H9 (cell line): ENCODE measurements around the gene GNA12. TPM values are rescaled to one million over a fixed set of nuclear protein-coding genes. Genes with fewer than 3 reads are reported as not detected.

Experiments
- DNase-seq: peaks from one replicate; pipeline ENCODE4 v3.0.0-alpha.2; 2017
- H2AFZ ChIP-seq: one replicate; pipeline ENCODE4 v1.6.1; 2013; ENCODE audit warnings: mild to moderate bottlenecking, low read length, control low read depth, moderate library complexity
- H2AK5ac ChIP-seq: 2 replicates; pipeline ENCODE4 v1.6.1; 2013; ENCODE audit warnings: low read length, control low read depth, mixed read lengths; ENCODE audit not compliant: insufficient read length
- H2BK120ac ChIP-seq: one replicate; pipeline ENCODE4 v1.6.1; 2013; ENCODE audit warnings: low read depth, mild to moderate bottlenecking, low read length, control low read depth, inconsistent platforms; ENCODE audit not compliant: poor library complexity, severe bottlenecking
- H2BK12ac ChIP-seq: 2 replicates; pipeline ENCODE4 v1.6.1; 2013; ENCODE audit warnings: low read length, control low read depth, mixed read lengths, low read depth; ENCODE audit not compliant: insufficient read length
- H2BK15ac ChIP-seq: 2 replicates; pipeline ENCODE4 v1.6.1; 2013; ENCODE audit warnings: low read depth, low read length, control low read depth
- H2BK20ac ChIP-seq: one replicate; pipeline ENCODE4 v1.6.1; 2013; ENCODE audit warnings: low read depth, mild to moderate bottlenecking, low read length, control low read depth, inconsistent platforms; ENCODE audit not compliant: poor library complexity, severe bottlenecking
- H2BK5ac ChIP-seq: 2 replicates; pipeline ENCODE4 v1.6.1; 2013; ENCODE audit warnings: low read length, control low read depth, mixed read lengths; ENCODE audit not compliant: insufficient read length
- H3K14ac ChIP-seq: 2 replicates; pipeline ENCODE4 v1.6.1; 2013; ENCODE audit warnings: low read length, control low read depth; ENCODE audit not compliant: insufficient read depth
- H3K18ac ChIP-seq: 2 replicates; pipeline ENCODE4 v1.6.1; 2013; ENCODE audit warnings: low read depth, mild to moderate bottlenecking, mixed read lengths, low read length, control low read depth; ENCODE audit not compliant: insufficient read length
- H3K23ac ChIP-seq: 2 replicates; pipeline ENCODE4 v1.6.1; 2013; ENCODE audit warnings: low read length, control low read depth, mixed read lengths, low read depth; ENCODE audit not compliant: insufficient read length
- H3K23me2 ChIP-seq: 2 replicates; pipeline ENCODE4 v1.6.1; 2013; ENCODE audit warnings: low read depth, mild to moderate bottlenecking, mixed read lengths, low read length, control low read depth; ENCODE audit not compliant: insufficient read length, poor library complexity, severe bottlenecking
- H3K27ac ChIP-seq: 2 replicates; pipeline ENCODE4 v1.5.1; 2013; ENCODE audit warnings: low read length, control low read depth, mixed read lengths, low read depth; ENCODE audit not compliant: insufficient read length
- H3K27me3 ChIP-seq: 2 replicates; pipeline ENCODE4 v1.6.1; 2013; ENCODE audit warnings: low read length, control low read depth, inconsistent platforms; ENCODE audit not compliant: insufficient read depth
- H3K4ac ChIP-seq: 2 replicates; pipeline ENCODE4 v1.6.1; 2013; ENCODE audit warnings: low read depth, mild to moderate bottlenecking, control low read depth, inconsistent platforms, low read length, moderate library complexity
- H3K4me1 ChIP-seq: 2 replicates; pipeline ENCODE4 v1.6.1; 2013; ENCODE audit warnings: low read length, control low read depth, inconsistent platforms; ENCODE audit not compliant: insufficient read depth
- H3K4me2 ChIP-seq: 2 replicates; pipeline ENCODE4 v1.6.1; 2013; ENCODE audit warnings: low read length, control low read depth, mixed read lengths; ENCODE audit not compliant: insufficient read length, insufficient read depth
- H3K56ac ChIP-seq: 2 replicates; pipeline ENCODE4 v1.6.1; 2013; ENCODE audit warnings: low read depth, mild to moderate bottlenecking, mixed read lengths, low read length, control low read depth; ENCODE audit not compliant: insufficient read length
- H3K79me1 ChIP-seq: 2 replicates; pipeline ENCODE4 v1.6.1; 2013; ENCODE audit warnings: low read depth, mild to moderate bottlenecking, moderate library complexity, low read length, control low read depth, inconsistent platforms; ENCODE audit not compliant: insufficient read depth, poor library complexity, severe bottlenecking
- H3K79me2 ChIP-seq: 2 replicates; pipeline ENCODE4 v1.6.1; 2013; ENCODE audit warnings: low read length, control low read depth, inconsistent platforms; ENCODE audit not compliant: insufficient read depth
- H3K9ac ChIP-seq: 2 replicates; pipeline ENCODE4 v1.6.1; 2013; ENCODE audit warnings: low read length, control low read depth, mixed read lengths; ENCODE audit not compliant: insufficient read length; ENCODE audit errors: extremely low read depth
- H3K9me3 ChIP-seq: one replicate; pipeline ENCODE4 v1.6.1; 2013; ENCODE audit warnings: low read depth, low read length, inconsistent platforms; ENCODE audit not compliant: control insufficient read depth
- H3T11ph ChIP-seq: one replicate; pipeline ENCODE4 v1.6.1; 2013; ENCODE audit warnings: mild to moderate bottlenecking, low read length, control low read depth, inconsistent platforms
- H4K20me1 ChIP-seq: one replicate; pipeline ENCODE4 v1.6.1; 2013; ENCODE audit not compliant: control insufficient read depth, insufficient read length, insufficient read depth
- H4K5ac ChIP-seq: 2 replicates; pipeline ENCODE4 v1.6.1; 2013; ENCODE audit warnings: low read depth, mild to moderate bottlenecking, mixed read lengths, low read length, control low read depth; ENCODE audit not compliant: insufficient read length
- H4K8ac ChIP-seq: replicated peaks from 2 replicates; pipeline ENCODE4 v1.6.1; 2013; ENCODE audit warnings: low read length, control low read depth, mixed read lengths, low read depth; ENCODE audit not compliant: insufficient read length
- H4K91ac ChIP-seq: 2 replicates; pipeline ENCODE4 v1.6.1; 2013; ENCODE audit warnings: low read depth, mild to moderate bottlenecking, moderate library complexity, mixed read lengths, low read length, control low read depth; ENCODE audit not compliant: insufficient read length
- H3K27ac Mint-ChIP-seq, 3 experiments: 2 replicates in 2 of 3; 3 replicates in 1 of 3; pipeline ENCODE4 v1.8.0; 2020 to 2021; ENCODE audit warnings: mixed read lengths in 3 of 3, mild to moderate bottlenecking in 1 of 3, moderate library complexity in 1 of 3
- H3K27me3 Mint-ChIP-seq: 2 replicates; pipeline ENCODE4 v1.8.0; 2021; ENCODE audit warnings: low read depth, mild to moderate bottlenecking, moderate library complexity, mixed read lengths
- H3K36me3 Mint-ChIP-seq, 3 experiments: 2 replicates in 2 of 3; 3 replicates in 1 of 3; pipeline ENCODE4 v1.8.0; 2020 to 2021; ENCODE audit warnings: low read depth in 3 of 3, mixed read lengths in 3 of 3; ENCODE audit not compliant: insufficient read depth in 1 of 3
- H3K4me1 Mint-ChIP-seq, 2 experiments: 2 replicates each; pipeline ENCODE4 v1.8.0; 2020; ENCODE audit warnings: mixed read lengths in 2 of 2
- H3K4me3 Mint-ChIP-seq, 2 experiments: 2 replicates in 1 of 2; 3 replicates in 1 of 2; pipeline ENCODE4 v1.8.0; 2020 to 2021; ENCODE audit warnings: mild to moderate bottlenecking in 2 of 2, mixed read lengths in 2 of 2, moderate library complexity in 1 of 2
- H3K9me3 Mint-ChIP-seq, 2 experiments: 2 replicates in 1 of 2; 3 replicates in 1 of 2; pipeline ENCODE4 v1.8.0; 2020; ENCODE audit warnings: mild to moderate bottlenecking in 2 of 2, mixed read lengths in 2 of 2, moderate library complexity in 1 of 2
- CTCF ChIP-seq: fragments of 200-600 bp; sonication (generic); conservative IDR thresholded peaks from 3 replicates; pipeline ENCODE4 v1.8.0; 2021; ENCODE audit warnings: antibody characterized with exemption, mild to moderate bottlenecking
- WGBS: extraction: QIAGEN DNeasy Blood & Tissue Kit; methylation state at CpG from one replicate; pipeline ENCODE4 v1.1.7; 2013; ENCODE audit warnings: missing lambda C conversion rate, low lambda C conversion rate, mixed read lengths; ENCODE audit not compliant: insufficient read length; ENCODE audit errors: extremely low coverage; 5-methylcytosine and 5-hydroxymethylcytosine counted together
- total RNA-seq: library from RNA; stranded (reverse); gene quantifications from 2 replicates; pipeline ENCODE4 v1.2.1, GENCODE V29; 2021

Gene GNA12
- total RNA-seq, 1 experiment from 2014 or later: 60.2 TPM

- Mint-ChIP-seq H3K36me3 (peaks cover 2 to 9% (median 4%) of the 10 kb centered on the region in 3 experiments; a peak in 4 of 7 replicates), H3K4me3 (no peak overlapping the region), H3K9me3 (no peaks in the 10 kb centered on the region; a peak in 1 of 5 replicates), H3K27me3 (no peaks in the 10 kb centered on the region), H3K27ac (no peak overlapping the region), H3K4me1 (peaks cover 68 to 74% of the 10 kb centered on the region in 2 experiments)
- H3K18ac ChIP-seq: no peak overlapping the region
- no peak overlapping the region for H3K14ac ChIP-seq
- no peak overlapping the region for H2BK20ac ChIP-seq
- H3K27me3 ChIP-seq: no peaks in the 10 kb centered on the region
- H2BK15ac ChIP-seq: no peak overlapping the region
- H2AK5ac ChIP-seq: no peak overlapping the region
- H2AFZ ChIP-seq: no peak overlapping the region
- no peak overlapping the region for H4K91ac ChIP-seq
- H4K20me1 ChIP-seq: no peaks in the 10 kb centered on the region
- H3K23me2 ChIP-seq: peaks cover 3% of the 10 kb centered on the region
- peaks cover 22% of the 10 kb centered on the region; the same call in 1 of the 2 replicates for H3K4me1 ChIP-seq
- H3K9me3 ChIP-seq: no peaks in the 10 kb centered on the region
- peaks cover 7% of the 10 kb centered on the region for H3K79me1 ChIP-seq
- H3K9ac ChIP-seq: no peak overlapping the region
- WGBS: no CpG with 5 or more reads among the region's 5 CpGs
- H3K56ac ChIP-seq: no peak overlapping the region
- H2BK120ac ChIP-seq: no peak overlapping the region
- H3K4ac ChIP-seq: no peak overlapping the region
- no peak overlapping the region for H3K27ac ChIP-seq
- H3K23ac ChIP-seq: no peak overlapping the region
- H3K4me2 ChIP-seq: no peak overlapping the region
- peaks cover 34% of the 10 kb centered on the region; the same call in 1 of the 2 replicates for H3K79me2 ChIP-seq
- no peak for TF ChIP-seq CTCF
- no peak overlapping the region for H3T11ph ChIP-seq
- DNase-seq: no peak
- no peak overlapping the region for H2BK12ac ChIP-seq
- no peak overlapping the region for H4K5ac ChIP-seq
- no peak overlapping the region for H2BK5ac ChIP-seq
- no peak overlapping the region for H4K8ac ChIP-seq
Observed at GRCh38 chr7:2806571-2806970, 37.5 kb downstream of the GNA12 start.
